GM19239 (cell line): Measurements from ENCODE around the gene MRPL11.

Source experiments
- DNase-seq: peaks from one replicate; pipeline ENCODE4 v3.0.0; 2011; ENCODE audit warnings: low spot score; ENCODE audit not compliant: insufficient read length
- FAIRE-seq: peaks from 2 replicates; lab custom pipeline; 2011; peaks lifted over from hg19 to GRCh38; lab: Jason Lieb, UNC

MRPL11 gene

GRCh38 chr11:66409226-66409625 lies 29.4 kb downstream of the MRPL11 start:
- no peak for DNase-seq
- no peak for FAIRE-seq

- peak; percentile 98 for FAIRE-seq
- DNase-seq = peak; percentile 97
These were observed 30.0 kb downstream of the MRPL11 start for GRCh38 chr11:66408488-66409214.

GRCh38 chr11:66407651-66408050 lies 31.0 kb downstream of the MRPL11 start:
- DNase-seq (no peak), FAIRE-seq (no peak)

- FAIRE-seq = no peak
These were observed 44.7 kb downstream of the MRPL11 start for GRCh38 chr11:66393954-66394353.

GRCh38 chr11:66391322-66391721 lies 47.3 kb downstream of the MRPL11 start:
- DNase-seq (no peak), FAIRE-seq (no peak)

More at GRCh38 chr11:66393954-66394353, 44.7 kb downstream of the MRPL11 start:
- DNase-seq = no peak

- FAIRE-seq (peak; percentile 37), DNase-seq (no peak)
These were observed 49.8 kb downstream of the MRPL11 start for GRCh38 chr11:66388780-66389386.

- DNase-seq = peak; percentile 44
- peak; percentile 93 for FAIRE-seq
These were observed 52.2 kb downstream of the MRPL11 start for GRCh38 chr11:66386171-66387069.
